Panc1 (cell line): Measurements from ENCODE around the gene TMC5. TPM values are rescaled to one million over a fixed set of nuclear protein-coding genes. Genes with fewer than 3 reads are reported as not detected.

Experiments
- ATAC-seq: fragments of 200-7000 bp; cut with Tn5 transposase; 2 replicates; pipeline ENCODE4 v1.9.1; 2020; ENCODE audit warnings: mild to moderate bottlenecking, moderate library complexity
- BruUV-seq: library from RNA; stranded (reverse); fragments of 400-500 nt; replicated peaks from 2 replicates; lab custom pipeline; 2021; lab: Mats Ljungman, UMichigan
- CTCF ChIA-PET: fragments of 300-600 bp; sonication (Branson Sonifier 250); formaldehyde crosslinking; loops from one replicate; lab custom pipeline; 2022; ENCODE audit warnings: antibody characterized with exemption; lab: Charles Lee
- POLR2A ChIA-PET: fragments of 300-600 bp; sonication (Branson Sonifier 250); formaldehyde crosslinking; loops from one replicate; lab custom pipeline; 2022; ENCODE audit warnings: antibody characterized with exemption; lab: Charles Lee
- DNase-seq: peaks from one replicate; pipeline ENCODE4 v3.0.0-alpha.2; 2010; ENCODE audit warnings: low read depth, low spot score
- H3K27ac ChIP-seq: 2 replicates; pipeline ENCODE4 v1.5.1; 2011; ENCODE audit warnings: mild to moderate bottlenecking, low read length, inconsistent platforms
- H3K27me3 ChIP-seq: fragments of 200-500 bp; sonication (Bioruptor generic); 2 replicates; pipeline ENCODE4 v1.6.0; 2014; ENCODE audit warnings: low read length, inconsistent platforms; ENCODE audit not compliant: control insufficient read depth, insufficient read depth
- H3K36me3 ChIP-seq: fragments of 200-500 bp; sonication (Bioruptor generic); 2 replicates; pipeline ENCODE4 v1.5.1; 2014; ENCODE audit warnings: inconsistent platforms, mild to moderate bottlenecking, low read length, moderate library complexity; ENCODE audit not compliant: control insufficient read depth, insufficient read depth
- H3K4me1 ChIP-seq: 2 replicates; pipeline ENCODE4 v1.5.1; 2011; ENCODE audit warnings: inconsistent platforms, mild to moderate bottlenecking, low read length, moderate library complexity; ENCODE audit not compliant: control insufficient read depth, insufficient read depth
- H3K4me3 ChIP-seq, 2 experiments: 2 replicates each; pipeline ENCODE4 v1.5.1; 2011 to 2012; ENCODE audit warnings: low read depth in 2 of 2, low read length in 2 of 2, mild to moderate bottlenecking in 2 of 2, inconsistent platforms in 1 of 2, moderate library complexity in 1 of 2
- H3K9me3 ChIP-seq: fragments of 200-500 bp; sonication (Bioruptor generic); 2 replicates; pipeline ENCODE4 v1.5.1; 2014; ENCODE audit warnings: low read depth, mild to moderate bottlenecking, inconsistent platforms, low read length, moderate library complexity; ENCODE audit not compliant: control insufficient read depth, insufficient read depth
- CTCF ChIP-seq: fragments of 450-650 bp; IDR thresholded peaks from 2 replicates; pipeline ENCODE4 v1.5.1; 2017; ENCODE audit warnings: mild to moderate bottlenecking
- POLR2AphosphoS5 ChIP-seq: IDR thresholded peaks from 2 replicates; pipeline ENCODE4 v1.6.1; 2012; ENCODE audit warnings: mild to moderate bottlenecking, low read depth, low read length, moderate library complexity
- REST ChIP-seq, 2 experiments: IDR thresholded peaks; 2 replicates each; pipeline ENCODE4 v1.6.1; 2011 to 2012; ENCODE audit warnings: low read depth in 2 of 2, control low read depth in 1 of 2, low read length in 1 of 2, mild to moderate bottlenecking in 1 of 2, moderate library complexity in 1 of 2; ENCODE audit not compliant: insufficient read depth in 1 of 2
- SIN3A ChIP-seq: IDR thresholded peaks from 2 replicates; pipeline ENCODE4 v1.6.1; 2012; ENCODE audit warnings: low read depth, mild to moderate bottlenecking, low read length, moderate library complexity, borderline replicate concordance; ENCODE audit not compliant: insufficient read depth
- TCF7L2 ChIP-seq: IDR thresholded peaks from 2 replicates; pipeline ENCODE4 v1.6.1; 2011; ENCODE audit warnings: mild to moderate bottlenecking, low read depth, low read length, inconsistent platforms
- in situ Hi-C: cut with HindIII; loops from 2 replicates; pipeline ENCODE4 v1.10.0; 2016; ENCODE audit warnings: low sequenced_read_pairs, low pct_unique_long_range_greater_than_20kb
- intact Hi-C: fragments of 100-400 bp; cut with micrococcal nuclease; formaldehyde crosslinking; loops from one replicate; pipeline ENCODE4 v1.10.0; 2022; ENCODE audit not compliant: unreplicated experiment
- total RNA-seq: library from RNA; stranded (reverse); gene quantifications from one replicate; pipeline ENCODE4 v1.2.1, GENCODE V29; 2021; ENCODE audit not compliant: unreplicated experiment

The TMC5 gene
- total RNA-seq, 1 experiment from 2014 or later = 1.4 TPM

DNA sequence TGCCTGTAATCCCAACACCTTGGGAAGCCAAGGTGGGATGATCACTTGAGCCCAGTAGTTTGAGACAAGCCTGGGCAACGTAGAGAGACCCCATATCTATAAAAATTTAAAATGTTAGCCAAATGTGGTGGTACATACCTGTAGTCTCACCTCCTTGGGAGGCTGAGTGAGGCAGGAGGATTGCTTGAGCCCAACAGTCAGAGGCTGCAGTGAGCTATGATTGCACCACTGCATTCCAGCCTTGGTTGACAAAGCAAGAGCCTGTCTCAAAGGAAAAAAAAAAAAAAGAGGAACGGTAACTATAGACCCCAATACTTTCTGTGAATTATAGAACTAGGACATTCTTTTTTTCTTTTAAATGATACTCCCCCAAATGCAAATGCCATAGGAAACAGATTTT, 1.8 kb upstream of the TMC5 start:
- H3K4me1 ChIP-seq = peaks cover 5% of the 10 kb centered on the region
- intact Hi-C loops (no loop called here), in situ Hi-C loops (loop anchor here (25.0 kb wide), 1 partner anchor 121 kb away; no protein-coding TSS in a partner anchor)
- H3K27me3 ChIP-seq = peaks cover 7% of the 10 kb centered on the region
- no peaks in the 10 kb centered on the region for H3K9me3 ChIP-seq
- no peak for DNase-seq
- ChIA-PET POLR2A (interaction anchor here (0.6 kb wide), 3 partner anchors 14 to 219 kb away, joined by 4 to 7 read pairs (median 6); no protein-coding TSS in a partner anchor), CTCF (interaction anchor here (0.6 kb wide), 1 partner anchor 29 kb away, joined by 3 read pairs; no protein-coding TSS in a partner anchor)
- TF ChIP-seq TCF7L2 (no peak), CTCF (no peak), POLR2AphosphoS5 (no peak), SIN3A (no peak), REST (IDR thresholded peaks at IDR 0.05; ENCODE audit: insufficient read depth in 1 of 2, low read depth in 2 of 2, low read length in 1 of 2) (no peak)
- no TSS peak for BruUV-seq
- no peak overlapping the region for H3K27ac ChIP-seq
- ATAC-seq = no peak
- no peaks in the 10 kb centered on the region for H3K36me3 ChIP-seq
- no peak overlapping the region for H3K4me3 ChIP-seq

- ChIA-PET POLR2A (no interaction called here), CTCF (interaction anchor here (0.5 to 0.9 kb wide), 2 partner anchors 23 to 238 kb away, joined by 3 to 5 read pairs; no protein-coding TSS in a partner anchor)
- no peak overlapping the region for H3K4me3 ChIP-seq
- DNase-seq (no peak), ATAC-seq (no peak)
- H3K27ac ChIP-seq = no peak overlapping the region
- BruUV-seq = no TSS peak
- TF ChIP-seq CTCF (no peak), POLR2AphosphoS5 (no peak), SIN3A (no peak), REST (IDR thresholded peaks at IDR 0.05; ENCODE audit: insufficient read depth in 1 of 2, low read depth in 2 of 2, low read length in 1 of 2) (no peak), TCF7L2 (no peak)
- no peaks in the 10 kb centered on the region for H3K36me3 ChIP-seq
- H3K9me3 ChIP-seq = no peaks in the 10 kb centered on the region
- in situ Hi-C loops (loop anchor here (25.0 kb wide), 1 partner anchor 119 kb away; no protein-coding TSS in a partner anchor), intact Hi-C loops (no loop called here)
- no peaks in the 10 kb centered on the region for H3K27me3 ChIP-seq
- H3K4me1 ChIP-seq = no peaks in the 10 kb centered on the region
Measured at GRCh38 chr16:19418200-19418599, 517 bp downstream of the TMC5 start.
